AG04450 (cell line): ENCODE measurements around the gene TNK2. TPM values are rescaled to one million over a fixed set of nuclear protein-coding genes. Genes with fewer than 3 reads are reported as not detected.
"Not testable (repeated sequence)": the region's sequence is repeated elsewhere in the genome, so short reads cannot be mapped to it uniquely, and the experiment has no call there.

Source experiments
- CTCF ChIA-PET: fragments of 300-600, 350-600 bp; formaldehyde crosslinking; extraction: SDS; loops from one replicate; lab custom pipeline; 2022; ENCODE audit warnings: antibody characterized with exemption, inconsistent platforms; lab: Charles Lee
- POLR2A ChIA-PET: fragments of 350-600 bp; formaldehyde crosslinking; extraction: SDS; loops from one replicate; lab custom pipeline; 2021; ENCODE audit warnings: antibody characterized with exemption, inconsistent platforms; lab: Yijun Ruan, JAX
- DNase-seq: peaks from one replicate; pipeline ENCODE4 v3.0.0-alpha.2; 2011; ENCODE audit warnings: low read depth, low spot score
- H3K27ac ChIP-seq: one replicate; pipeline ENCODE4 v1.5.1; 2012; ENCODE audit warnings: low read depth, low read length, control low read depth
- H3K27me3 ChIP-seq: one replicate; pipeline ENCODE4 v1.6.0; 2012; ENCODE audit warnings: low read length; ENCODE audit not compliant: control insufficient read depth, insufficient read depth
- H3K4me3 ChIP-seq: 2 replicates; pipeline ENCODE4 v1.5.1; 2011; ENCODE audit warnings: mild to moderate bottlenecking, low read depth, low read length, control low read depth
- H3K9me3 ChIP-seq: 2 replicates; pipeline ENCODE4 v1.5.1; 2012; ENCODE audit warnings: low read length; ENCODE audit not compliant: control insufficient read depth, insufficient read depth
- CTCF ChIP-seq: IDR thresholded peaks from 2 replicates; pipeline ENCODE4 v1.5.1; 2011; ENCODE audit warnings: low read depth, low read length, control low read depth, inconsistent platforms
- polyA plus RNA-seq: library from polyadenylated mRNA; depleted of rRNA; stranded (reverse); fragments of >200 nt; gene quantifications from 2 replicates; pipeline ENCODE4 v1.2.3, GENCODE V29; 2011

TNK2 gene
- polyA plus RNA-seq, 1 experiment = 2.7 TPM

DNA sequence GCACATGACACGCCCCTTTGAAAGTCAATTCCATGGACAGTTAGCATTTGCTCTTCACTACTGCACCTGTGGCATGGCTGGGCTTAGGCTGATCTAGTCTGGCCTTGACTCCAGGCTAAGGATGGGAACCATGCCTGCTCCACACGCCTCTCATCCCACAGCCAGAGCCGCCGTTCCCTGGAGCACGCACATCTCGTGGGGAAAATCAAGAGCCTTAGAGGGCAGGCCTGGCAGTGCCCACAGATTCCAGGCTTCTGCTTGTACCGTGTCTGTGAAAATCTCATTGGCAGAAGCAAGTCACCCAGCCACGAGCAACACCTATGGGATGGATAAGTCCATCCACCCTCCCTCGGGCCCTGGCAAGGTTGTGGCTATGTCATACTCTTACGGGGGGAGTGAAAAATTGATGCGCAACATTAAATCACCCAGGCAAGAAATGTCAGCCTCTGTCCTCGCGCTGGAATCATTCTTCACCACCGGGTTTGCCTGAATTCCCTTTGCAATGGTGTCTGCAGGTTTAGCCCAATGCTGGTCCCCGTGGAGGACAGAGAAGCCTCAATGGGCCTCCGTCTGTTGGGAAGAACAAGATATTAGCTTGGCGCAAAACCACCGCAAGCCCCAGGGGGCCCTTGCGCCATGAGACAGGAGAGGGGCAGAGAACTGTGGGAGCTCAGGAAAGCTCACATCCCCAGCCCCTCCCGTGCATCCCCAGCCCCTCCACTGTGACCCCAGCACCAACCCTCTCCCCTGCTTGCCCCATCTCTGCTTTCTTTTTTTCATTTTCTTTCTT, 38.8 kb upstream of the TNK2 start:
- H3K9me3 ChIP-seq, H3K27me3 ChIP-seq, H3K4me3 ChIP-seq, DNase-seq, POLR2A ChIA-PET, H3K27ac ChIP-seq, CTCF ChIA-PET: not testable (repeated sequence)

DNA sequence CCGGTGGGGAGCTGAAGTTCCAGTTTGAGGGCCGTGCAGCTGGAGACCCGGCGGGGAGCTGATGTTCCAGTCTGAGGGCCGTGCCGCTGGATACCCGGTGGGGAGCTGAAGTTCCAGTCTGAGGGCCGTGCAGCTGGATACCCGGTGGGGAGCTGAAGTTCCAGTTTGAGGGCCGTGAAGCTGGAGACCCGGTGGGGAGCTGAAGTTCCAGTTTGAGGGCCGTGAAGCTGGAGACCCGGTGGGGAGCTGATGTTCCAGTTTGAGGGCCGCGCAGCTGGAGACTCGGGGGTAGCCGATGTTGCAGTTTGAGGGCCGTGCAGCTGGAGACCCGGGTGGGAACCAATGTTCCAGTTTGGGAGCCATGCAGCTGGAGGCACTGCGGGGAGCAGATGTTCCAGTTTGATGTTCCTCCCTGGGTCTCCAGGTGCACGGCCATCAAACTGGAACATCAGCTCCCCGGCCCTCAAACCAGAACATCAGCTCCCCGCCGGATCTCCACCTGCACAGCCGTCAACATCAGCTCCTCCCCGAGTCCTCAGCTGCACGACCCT, 33.0 kb upstream of the TNK2 start:
- H3K27ac ChIP-seq, H3K4me3 ChIP-seq, H3K9me3 ChIP-seq, DNase-seq, H3K27me3 ChIP-seq: not testable (repeated sequence)
- POLR2A ChIA-PET = interaction anchor here (1.1 kb wide), 1 partner anchor 59 kb away, joined by 4 read pairs; no protein-coding TSS in a partner anchor
- CTCF ChIA-PET = interaction anchor here (1.5 kb wide), 1 partner anchor 27 kb away, joined by 3 read pairs; no protein-coding TSS in a partner anchor

GRCh38 chr3:195940806-195941205, 32.5 kb upstream of the TNK2 start:
- DNase-seq, H3K9me3 ChIP-seq, H3K27ac ChIP-seq, H3K27me3 ChIP-seq, H3K4me3 ChIP-seq: not testable (repeated sequence)
- ChIA-PET POLR2A (interaction anchor here (1.1 kb wide), 1 partner anchor 59 kb away, joined by 4 read pairs; no protein-coding TSS in a partner anchor), CTCF (interaction anchor here (0.9 to 1.5 kb wide), 2 partner anchors 25 to 26 kb away, joined by 3 read pairs; no protein-coding TSS in a partner anchor)

GRCh38 chr3:195939526-195940470, 31.4 kb upstream of the TNK2 start:
- H3K27me3 ChIP-seq, DNase-seq, H3K27ac ChIP-seq, H3K9me3 ChIP-seq, H3K4me3 ChIP-seq, POLR2A ChIA-PET: not testable (repeated sequence)
- CTCF ChIA-PET = interaction anchor here (0.7 to 1.5 kb wide), 3 partner anchors 24 to 25 kb away, joined by 3 read pairs; no protein-coding TSS in a partner anchor

DNA sequence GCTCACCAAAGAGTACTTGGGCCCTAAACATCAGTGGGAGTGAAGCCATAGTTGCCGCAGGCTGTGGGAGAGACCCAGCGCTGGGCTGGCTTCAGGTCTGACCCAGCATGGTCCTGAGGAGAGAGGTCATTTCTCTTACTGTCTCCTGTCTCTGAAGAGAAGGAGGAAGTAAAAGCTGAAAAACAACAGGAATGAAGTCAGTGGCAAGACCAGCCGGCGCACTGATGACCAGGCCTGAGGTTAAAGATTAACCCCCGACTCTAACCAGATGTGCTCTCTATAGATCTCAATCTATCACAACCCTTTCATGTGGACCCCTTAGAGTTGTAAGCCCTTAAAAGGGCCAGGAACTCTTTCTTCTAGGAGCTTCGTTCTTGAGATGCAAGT, 24.7 kb upstream of the TNK2 start:
- CTCF ChIA-PET = interaction anchor here (0.8 kb wide), 1 partner anchor 38 kb away, joined by 3 read pairs; no protein-coding TSS in a partner anchor
- DNase-seq, H3K27ac ChIP-seq, H3K27me3 ChIP-seq, POLR2A ChIA-PET, H3K4me3 ChIP-seq, H3K9me3 ChIP-seq: not testable (repeated sequence)

DNA sequence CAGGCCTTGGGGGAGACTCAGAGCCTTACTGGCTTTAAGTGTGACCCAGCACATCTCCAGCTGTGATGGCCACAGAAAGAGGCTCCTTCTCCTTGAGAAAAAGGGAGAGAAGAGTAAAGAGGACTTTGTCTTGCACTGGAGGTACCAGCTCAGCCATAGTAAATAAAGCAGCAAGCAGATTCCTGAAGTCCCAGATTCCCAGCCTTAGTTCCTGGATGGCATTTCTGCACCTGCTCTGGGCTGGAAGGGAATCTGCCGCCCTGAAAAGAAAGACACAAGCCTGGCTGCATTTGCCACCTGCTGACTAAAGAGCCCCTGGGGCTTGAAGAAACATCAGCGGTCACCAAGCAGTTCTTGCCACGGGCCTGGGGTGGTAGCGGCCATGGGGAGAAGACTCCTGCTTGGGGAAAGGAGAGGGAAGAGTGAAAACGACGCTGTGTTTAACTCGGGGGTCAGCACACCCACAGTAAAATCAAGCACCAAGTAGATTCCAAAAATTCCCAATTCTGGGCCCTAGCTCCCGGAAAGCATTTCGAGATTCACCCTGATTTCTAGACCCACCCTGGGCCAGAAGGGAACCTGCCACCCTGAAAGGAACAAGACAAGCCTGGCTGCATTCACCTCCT, 24.2 kb upstream of the TNK2 start:
- DNase-seq = no peak
- ChIA-PET CTCF (interaction anchor here (0.8 kb wide), 1 partner anchor 38 kb away, joined by 3 read pairs; no protein-coding TSS in a partner anchor), POLR2A (no interaction called here)

More for the DNA sequence above, 24.2 kb upstream of the TNK2 start:
- Histone ChIP-seq H3K27ac (no peak overlapping the region), H3K9me3 (no peaks in the 10 kb centered on the region), H3K27me3 (peaks cover 2% of the 10 kb centered on the region), H3K4me3 (no peak overlapping the region)
- no peak for TF ChIP-seq CTCF
